ENCODE results near the gene SF3B2. TPM values are rescaled to one million over a fixed set of nuclear protein-coding genes. Genes with fewer than 3 reads are reported as not detected.

The SF3B2 gene
- total RNA-seq, 1 donor from 2014 or later, result 193 TPM

DNA sequence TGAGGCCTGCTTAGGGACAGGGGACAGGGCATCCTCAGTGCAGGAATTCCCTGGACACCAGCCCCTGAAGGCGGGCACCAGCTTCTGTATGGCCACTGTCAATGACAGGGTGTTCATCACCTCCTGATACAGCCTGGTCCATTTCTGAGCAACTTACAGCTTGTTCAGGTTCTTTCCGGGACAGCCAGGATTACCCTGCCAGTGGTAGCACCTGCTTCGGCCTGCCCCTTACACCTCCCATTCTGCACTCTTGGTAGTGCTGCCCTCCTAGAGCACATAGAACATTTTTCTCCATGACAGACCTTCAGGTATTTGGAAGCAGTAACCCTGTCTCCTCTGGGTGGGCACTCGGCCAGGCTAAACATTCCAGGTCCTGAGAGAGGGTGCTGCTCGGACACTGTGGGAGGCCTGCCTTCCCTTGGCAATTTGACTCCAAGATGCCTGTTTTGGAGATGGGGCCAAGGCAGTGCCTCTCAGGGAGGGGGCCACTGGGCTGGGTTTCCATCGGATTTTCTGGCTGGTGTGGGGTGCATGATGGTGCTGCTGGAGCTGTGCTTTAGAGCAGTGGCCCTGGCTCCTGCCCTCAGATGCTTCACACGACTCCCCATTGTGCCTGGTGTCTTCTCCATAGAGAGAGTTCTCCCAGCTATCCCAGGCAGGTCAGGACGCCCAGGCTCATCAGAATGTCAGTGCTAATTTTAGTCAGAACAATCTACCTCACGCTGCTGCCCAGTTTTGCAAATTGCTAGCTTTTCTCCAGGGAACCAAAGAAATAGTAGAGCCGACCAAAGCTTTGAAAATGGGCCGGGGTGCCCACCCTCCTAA lies 4.4 kb upstream of the SF3B2 start:
- no peak for DNase-seq (ENCODE audit: extremely low spot score, unreplicated experiment)
- Mint-ChIP-seq H3K4me3 (ENCODE audit: unreplicated experiment) (no peak overlapping the region), H3K9me3 (ENCODE audit: unreplicated experiment) (no peaks in the 10 kb centered on the region), H3K4me1 (ENCODE audit: unreplicated experiment) (peaks cover 39% of the 10 kb centered on the region), H3K36me3 (ENCODE audit: unreplicated experiment) (peaks cover 3% of the 10 kb centered on the region), H3K27me3 (ENCODE audit: unreplicated experiment) (no peaks in the 10 kb centered on the region), H3K27ac (ENCODE audit: unreplicated experiment) (no peak overlapping the region)
- no peak for TF ChIP-seq CTCF (IDR thresholded peaks at IDR 0.05)

DNA sequence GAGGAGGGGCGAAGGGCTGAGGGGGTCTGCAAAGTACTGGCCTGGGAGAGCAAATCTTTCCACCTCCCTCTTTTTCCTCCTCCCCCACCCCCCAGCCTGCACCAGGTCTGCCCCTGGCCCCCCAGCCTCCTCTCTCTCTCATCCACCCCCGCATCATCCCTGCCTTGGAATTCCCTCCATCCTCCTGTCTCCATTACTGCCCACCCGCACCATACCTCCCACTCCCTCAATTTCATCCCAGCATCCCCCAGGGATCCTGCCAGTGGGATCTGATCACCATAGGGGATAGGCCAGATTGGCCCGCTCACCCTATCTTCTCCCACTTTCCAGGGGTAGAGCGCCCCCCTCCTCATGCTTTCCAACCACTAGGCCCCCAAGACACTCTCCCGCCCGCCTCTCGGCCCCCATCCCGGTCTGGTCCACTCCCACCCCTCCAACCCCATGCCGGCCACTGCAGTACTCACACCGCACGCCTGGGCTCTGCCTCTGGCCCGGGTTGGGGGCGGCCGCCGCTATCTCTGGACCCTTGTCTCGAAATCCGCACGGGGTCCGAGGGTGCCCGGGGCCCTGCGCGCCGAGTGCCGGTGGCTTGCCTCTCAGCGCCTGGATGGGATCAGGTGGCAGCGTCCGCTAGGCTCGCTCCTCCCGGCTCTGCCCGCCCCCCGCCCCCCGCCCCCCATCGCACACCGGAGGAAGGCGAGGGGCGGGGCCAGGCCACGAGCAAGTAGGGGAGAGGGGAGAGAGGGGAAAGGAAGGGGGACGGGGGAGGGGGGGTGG lies 3.4 kb upstream of the SF3B2 start, which contains the start of gene GAL3ST3:
Gene GAL3ST3, minus strand, starts transcription at position 615 of the 777 bp plus-strand sequence. CDS start 3,746 bp downstream, outside the sequence.
- no peak for DNase-seq (ENCODE audit: extremely low spot score, unreplicated experiment)
- Mint-ChIP-seq H3K9me3 (ENCODE audit: unreplicated experiment) (no peaks in the 10 kb centered on the region), H3K27ac (ENCODE audit: unreplicated experiment) (no peak within 1 kb of the TSS), H3K4me3 (ENCODE audit: unreplicated experiment) (no peak within 1 kb of the TSS), H3K4me1 (ENCODE audit: unreplicated experiment) (peaks cover 46% of the 10 kb centered on the region), H3K27me3 (ENCODE audit: unreplicated experiment) (no peaks in the 10 kb centered on the region), H3K36me3 (ENCODE audit: unreplicated experiment) (peaks cover 5% of the 10 kb centered on the region)
- TF ChIP-seq CTCF (IDR thresholded peaks at IDR 0.05), result no peak

DNA sequence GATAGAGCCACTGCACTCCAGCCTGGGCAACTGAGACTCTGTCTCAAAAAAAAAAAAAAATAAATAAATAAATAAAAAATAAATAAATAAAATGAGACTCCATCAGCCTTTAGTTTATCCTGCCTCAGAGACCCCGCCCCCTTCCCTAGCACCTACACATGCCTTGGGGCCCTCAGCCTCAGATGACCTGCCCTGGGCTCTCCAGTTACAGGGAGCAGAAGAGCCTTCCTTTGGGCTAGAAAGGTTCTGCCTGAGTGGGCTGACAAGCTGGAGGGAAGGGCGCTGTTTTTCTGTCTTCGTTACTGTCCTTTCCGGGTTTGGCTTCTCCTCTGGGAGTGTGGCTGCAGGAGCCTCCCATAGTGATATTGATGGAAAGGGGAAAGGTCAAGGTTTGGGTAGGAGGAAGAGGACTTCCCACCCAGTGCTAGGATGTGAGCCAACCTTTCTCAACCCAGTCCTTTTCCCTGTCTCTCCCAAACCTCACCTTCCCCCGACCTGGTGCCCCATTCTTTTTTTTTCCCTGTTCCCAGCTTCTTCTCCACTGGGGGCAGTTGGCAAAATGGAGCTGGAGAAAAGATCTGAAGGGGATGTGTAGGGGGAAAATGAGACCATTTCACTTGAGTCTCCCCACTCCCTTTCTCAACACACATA lies 1.5 kb upstream of the SF3B2 start:
- H3K9me3 Mint-ChIP-seq (ENCODE audit: unreplicated experiment), result no peaks in the 10 kb centered on the region
- peaks cover 15% of the 10 kb centered on the region for H3K36me3 Mint-ChIP-seq (ENCODE audit: unreplicated experiment)
- no peaks in the 10 kb centered on the region for H3K27me3 Mint-ChIP-seq (ENCODE audit: unreplicated experiment)
- H3K4me1 Mint-ChIP-seq (ENCODE audit: unreplicated experiment), result peaks cover 46% of the 10 kb centered on the region
- peak overlapping the region; percentile 99 for H3K27ac Mint-ChIP-seq (ENCODE audit: unreplicated experiment)
- H3K4me3 Mint-ChIP-seq (ENCODE audit: unreplicated experiment), result peak overlapping the region; percentile 100
- DNase-seq (ENCODE audit: extremely low spot score, unreplicated experiment), result no peak
- no peak for TF ChIP-seq CTCF (IDR thresholded peaks at IDR 0.05)

GRCh38 chr11:66051371-66051765 lies 796 bp upstream of the SF3B2 start:
- no peaks in the 10 kb centered on the region for H3K9me3 Mint-ChIP-seq (ENCODE audit: unreplicated experiment)
- DNase-seq (ENCODE audit: extremely low spot score, unreplicated experiment), result no peak
- no peak for TF ChIP-seq CTCF (IDR thresholded peaks at IDR 0.05)
- no peaks in the 10 kb centered on the region for H3K27me3 Mint-ChIP-seq (ENCODE audit: unreplicated experiment)
- peak overlapping the region; percentile 99 for H3K27ac Mint-ChIP-seq (ENCODE audit: unreplicated experiment)
- H3K4me3 Mint-ChIP-seq (ENCODE audit: unreplicated experiment), result peak overlapping the region; percentile 100
- H3K36me3 Mint-ChIP-seq (ENCODE audit: unreplicated experiment), result peaks cover 20% of the 10 kb centered on the region
- H3K4me1 Mint-ChIP-seq (ENCODE audit: unreplicated experiment), result peaks cover 46% of the 10 kb centered on the region

Measured in osteocyte (in vitro differentiated cells).